ENCODE results near the gene GPBP1L1.

- TF ChIP-seq CTCF (IDR thresholded peaks at IDR 0.05; ENCODE audit: insufficient read depth, low read length), result no peak
- no peak for TF ChIP-seq SPI1 (IDR thresholded peaks at IDR 0.05; ENCODE audit: borderline replicate concordance, low read depth)
- no peak for TF ChIP-seq POLR2AphosphoS5 (IDR thresholded peaks at IDR 0.05; ENCODE audit: low read depth)
- TF ChIP-seq, protein P1, sequence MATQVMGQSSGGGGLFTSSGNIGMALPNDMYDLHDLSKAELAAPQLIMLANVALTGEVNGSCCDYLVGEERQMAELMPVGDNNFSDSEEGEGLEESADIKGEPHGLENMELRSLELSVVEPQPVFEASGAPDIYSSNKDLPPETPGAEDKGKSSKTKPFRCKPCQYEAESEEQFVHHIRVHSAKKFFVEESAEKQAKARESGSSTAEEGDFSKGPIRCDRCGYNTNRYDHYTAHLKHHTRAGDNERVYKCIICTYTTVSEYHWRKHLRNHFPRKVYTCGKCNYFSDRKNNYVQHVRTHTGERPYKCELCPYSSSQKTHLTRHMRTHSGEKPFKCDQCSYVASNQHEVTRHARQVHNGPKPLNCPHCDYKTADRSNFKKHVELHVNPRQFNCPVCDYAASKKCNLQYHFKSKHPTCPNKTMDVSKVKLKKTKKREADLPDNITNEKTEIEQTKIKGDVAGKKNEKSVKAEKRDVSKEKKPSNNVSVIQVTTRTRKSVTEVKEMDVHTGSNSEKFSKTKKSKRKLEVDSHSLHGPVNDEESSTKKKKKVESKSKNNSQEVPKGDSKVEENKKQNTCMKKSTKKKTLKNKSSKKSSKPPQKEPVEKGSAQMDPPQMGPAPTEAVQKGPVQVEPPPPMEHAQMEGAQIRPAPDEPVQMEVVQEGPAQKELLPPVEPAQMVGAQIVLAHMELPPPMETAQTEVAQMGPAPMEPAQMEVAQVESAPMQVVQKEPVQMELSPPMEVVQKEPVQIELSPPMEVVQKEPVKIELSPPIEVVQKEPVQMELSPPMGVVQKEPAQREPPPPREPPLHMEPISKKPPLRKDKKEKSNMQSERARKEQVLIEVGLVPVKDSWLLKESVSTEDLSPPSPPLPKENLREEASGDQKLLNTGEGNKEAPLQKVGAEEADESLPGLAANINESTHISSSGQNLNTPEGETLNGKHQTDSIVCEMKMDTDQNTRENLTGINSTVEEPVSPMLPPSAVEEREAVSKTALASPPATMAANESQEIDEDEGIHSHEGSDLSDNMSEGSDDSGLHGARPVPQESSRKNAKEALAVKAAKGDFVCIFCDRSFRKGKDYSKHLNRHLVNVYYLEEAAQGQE (IDR thresholded peaks at IDR 0.05; ENCODE audit: insufficient replicate concordance, low read depth), result no peak
Measured at GRCh38 chr1:45585496-45586075, 100.7 kb downstream of the GPBP1L1 start.

Measured in HL-60 (cell line).